ENCODE data around the gene OR4Q3.
"Not testable (repeated sequence)": the region's sequence is repeated elsewhere in the genome, so short reads cannot be mapped to it uniquely, and the experiment has no call there.

DNA sequence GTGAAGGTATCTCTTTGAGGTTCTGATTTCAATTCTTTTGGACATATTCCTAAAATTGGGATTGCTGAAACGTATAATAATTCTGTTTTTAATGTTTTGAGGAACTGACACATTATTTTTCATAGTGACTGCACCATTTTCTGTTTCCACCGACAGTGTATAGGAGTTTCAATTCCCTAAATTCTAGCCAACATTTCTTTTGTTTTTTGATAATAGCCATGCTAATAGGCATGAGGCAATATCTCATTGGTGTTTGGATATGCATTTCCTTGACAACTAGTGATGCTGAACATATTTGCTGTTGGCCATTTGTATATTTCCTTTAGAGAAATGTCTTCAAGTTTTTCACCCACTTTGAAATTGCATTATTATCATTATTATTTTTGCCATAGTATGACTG is 29.1 kb downstream of the OR4Q3 start:
- not testable (repeated sequence) for TF ChIP-seq EZH2phosphoT487 (IDR thresholded peaks at IDR 0.05; ENCODE audit: low read depth)
- TF ChIP-seq, protein P1, sequence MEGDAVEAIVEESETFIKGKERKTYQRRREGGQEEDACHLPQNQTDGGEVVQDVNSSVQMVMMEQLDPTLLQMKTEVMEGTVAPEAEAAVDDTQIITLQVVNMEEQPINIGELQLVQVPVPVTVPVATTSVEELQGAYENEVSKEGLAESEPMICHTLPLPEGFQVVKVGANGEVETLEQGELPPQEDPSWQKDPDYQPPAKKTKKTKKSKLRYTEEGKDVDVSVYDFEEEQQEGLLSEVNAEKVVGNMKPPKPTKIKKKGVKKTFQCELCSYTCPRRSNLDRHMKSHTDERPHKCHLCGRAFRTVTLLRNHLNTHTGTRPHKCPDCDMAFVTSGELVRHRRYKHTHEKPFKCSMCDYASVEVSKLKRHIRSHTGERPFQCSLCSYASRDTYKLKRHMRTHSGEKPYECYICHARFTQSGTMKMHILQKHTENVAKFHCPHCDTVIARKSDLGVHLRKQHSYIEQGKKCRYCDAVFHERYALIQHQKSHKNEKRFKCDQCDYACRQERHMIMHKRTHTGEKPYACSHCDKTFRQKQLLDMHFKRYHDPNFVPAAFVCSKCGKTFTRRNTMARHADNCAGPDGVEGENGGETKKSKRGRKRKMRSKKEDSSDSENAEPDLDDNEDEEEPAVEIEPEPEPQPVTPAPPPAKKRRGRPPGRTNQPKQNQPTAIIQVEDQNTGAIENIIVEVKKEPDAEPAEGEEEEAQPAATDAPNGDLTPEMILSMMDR (IDR thresholded peaks at IDR 0.05; ENCODE audit: low read depth, low read length): not testable (repeated sequence)

All from OCI-LY3 (cell line).